Measurements from ENCODE around the gene MYO1D.

The MYO1D gene

GRCh38 chr17:32695864-32696263 is 181.1 kb downstream of the MYO1D start:
- Histone ChIP-seq H4K20me1 (ENCODE audit: insufficient read depth) (no peaks in the 10 kb centered on the region), H3K27me3 (ENCODE audit: insufficient read depth, low read depth) (no peaks in the 10 kb centered on the region), H2AFZ (ENCODE audit: low read depth) (no peak overlapping the region), H3K4me1 (ENCODE audit: low read depth, poor library complexity, severe bottlenecking) (no peaks in the 10 kb centered on the region), H3K4me2 (no peak overlapping the region), H3K27ac (no peak overlapping the region), H3K9ac (no peak overlapping the region), H3K36me3 (ENCODE audit: insufficient read depth) (no peaks in the 10 kb centered on the region), H3K79me2 (ENCODE audit: insufficient read depth, low read depth) (no peaks in the 10 kb centered on the region), H3K4me3 (IDR thresholded peaks at IDR 0.05; ENCODE audit: insufficient read depth, low read depth, low read length) (no peak overlapping the region)
- no peak for TF ChIP-seq CTCF (conservative IDR thresholded peaks at IDR 0.05; ENCODE audit: low read depth, low read length)

GRCh38 chr17:32693194-32693897 is 183.6 kb downstream of the MYO1D start:
- Histone ChIP-seq H4K20me1 (ENCODE audit: insufficient read depth) (no peaks in the 10 kb centered on the region), H3K4me2 (no peak overlapping the region), H3K9ac (no peak overlapping the region), H3K27me3 (ENCODE audit: insufficient read depth, low read depth) (no peaks in the 10 kb centered on the region), H3K27ac (no peak overlapping the region), H3K79me2 (ENCODE audit: insufficient read depth, low read depth) (no peaks in the 10 kb centered on the region), H2AFZ (ENCODE audit: low read depth) (no peak overlapping the region), H3K4me1 (ENCODE audit: low read depth, poor library complexity, severe bottlenecking) (no peaks in the 10 kb centered on the region), H3K4me3 (IDR thresholded peaks at IDR 0.05; ENCODE audit: insufficient read depth, low read depth, low read length) (no peak overlapping the region), H3K36me3 (ENCODE audit: insufficient read depth) (no peaks in the 10 kb centered on the region)
- TF ChIP-seq CTCF (conservative IDR thresholded peaks at IDR 0.05; ENCODE audit: low read depth, low read length) = no peak

DNA sequence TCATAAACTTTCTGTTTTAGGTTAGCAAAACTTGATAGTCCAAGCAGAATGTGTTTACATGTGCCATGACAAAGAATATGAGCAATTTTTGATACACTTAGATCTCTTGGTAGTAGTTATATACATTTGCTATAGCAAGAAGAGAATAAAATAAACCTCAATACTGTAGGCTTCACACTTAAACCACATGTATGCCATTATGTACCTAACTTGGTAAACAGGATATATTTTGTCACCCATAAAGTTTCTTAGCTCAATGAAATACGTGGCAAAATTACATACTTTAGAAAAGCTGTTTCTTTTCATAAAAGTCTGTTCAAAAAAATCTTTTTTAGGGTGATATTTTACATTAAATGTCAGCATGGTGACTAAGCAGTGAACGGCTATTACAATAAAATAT is 184.7 kb downstream of the MYO1D start:
- no peaks in the 10 kb centered on the region for H3K27me3 ChIP-seq (ENCODE audit: insufficient read depth, low read depth)
- H3K4me2 ChIP-seq = no peak overlapping the region
- no peaks in the 10 kb centered on the region for H4K20me1 ChIP-seq (ENCODE audit: insufficient read depth)
- H3K9ac ChIP-seq = no peak overlapping the region
- no peak overlapping the region for H3K4me3 ChIP-seq (IDR thresholded peaks at IDR 0.05; ENCODE audit: insufficient read depth, low read depth, low read length)
- H3K36me3 ChIP-seq (ENCODE audit: insufficient read depth) = no peaks in the 10 kb centered on the region
- H3K27ac ChIP-seq = no peak overlapping the region
- no peaks in the 10 kb centered on the region for H3K79me2 ChIP-seq (ENCODE audit: insufficient read depth, low read depth)
- no peaks in the 10 kb centered on the region for H3K4me1 ChIP-seq (ENCODE audit: low read depth, poor library complexity, severe bottlenecking)
- no peak for TF ChIP-seq CTCF (conservative IDR thresholded peaks at IDR 0.05; ENCODE audit: low read depth, low read length)
- H2AFZ ChIP-seq (ENCODE audit: low read depth) = no peak overlapping the region

GRCh38 chr17:32689348-32689747 is 187.6 kb downstream of the MYO1D start:
- Histone ChIP-seq H4K20me1 (ENCODE audit: insufficient read depth) (no peaks in the 10 kb centered on the region), H3K4me1 (ENCODE audit: low read depth, poor library complexity, severe bottlenecking) (no peaks in the 10 kb centered on the region), H3K79me2 (ENCODE audit: insufficient read depth, low read depth) (no peaks in the 10 kb centered on the region), H3K27ac (no peak overlapping the region), H3K9ac (no peak overlapping the region), H3K4me3 (IDR thresholded peaks at IDR 0.05; ENCODE audit: insufficient read depth, low read depth, low read length) (no peak overlapping the region), H3K36me3 (ENCODE audit: insufficient read depth) (no peaks in the 10 kb centered on the region), H2AFZ (ENCODE audit: low read depth) (no peak overlapping the region), H3K4me2 (no peak overlapping the region), H3K27me3 (ENCODE audit: insufficient read depth, low read depth) (no peaks in the 10 kb centered on the region)
- no peak for TF ChIP-seq CTCF (conservative IDR thresholded peaks at IDR 0.05; ENCODE audit: low read depth, low read length)
